NCI-H146 treated with DMSO at 0.1 percent for 48 hours (cell line): ENCODE results near the gene CMSS1.

Source experiments
- DNase-seq: peaks from one replicate; lab custom pipeline; 2025; ENCODE audit not compliant: unreplicated experiment; lab: John Stamatoyannopoulos, UW

CMSS1 gene

GRCh38 chr3:99851955-99852354 lies 34.3 kb downstream of the CMSS1 start:
- DNase-seq = no peak

GRCh38 chr3:99852851-99853250 lies 35.2 kb downstream of the CMSS1 start:
- no peak for DNase-seq

- DNase-seq = peak; percentile 87
These were observed 37.2 kb downstream of the CMSS1 start for GRCh38 chr3:99854756-99855298.

- no peak for DNase-seq
These were observed 38.2 kb downstream of the CMSS1 start for GRCh38 chr3:99855900-99856299.

- no peak for DNase-seq
These were observed 39.0 kb downstream of the CMSS1 start for GRCh38 chr3:99856437-99857220.

GRCh38 chr3:99857278-99857677 lies 39.6 kb downstream of the CMSS1 start:
- DNase-seq = no peak

GRCh38 chr3:99858469-99858868 lies 40.8 kb downstream of the CMSS1 start:
- no peak for DNase-seq

GRCh38 chr3:99859825-99860224 lies 42.2 kb downstream of the CMSS1 start:
- no peak for DNase-seq

- no peak for DNase-seq
These were observed 43.6 kb downstream of the CMSS1 start for GRCh38 chr3:99861216-99861615.

- no peak for DNase-seq
These were observed 44.5 kb downstream of the CMSS1 start for GRCh38 chr3:99862208-99862607.

GRCh38 chr3:99863002-99863401 lies 45.3 kb downstream of the CMSS1 start:
- no peak for DNase-seq

- DNase-seq = no peak
These were observed 45.9 kb downstream of the CMSS1 start for GRCh38 chr3:99863588-99863987.

- no peak for DNase-seq
These were observed 46.6 kb downstream of the CMSS1 start for GRCh38 chr3:99864289-99864688.

GRCh38 chr3:99865321-99865720 lies 47.7 kb downstream of the CMSS1 start:
- no peak for DNase-seq

- peak; percentile 9 for DNase-seq
These were observed 48.6 kb downstream of the CMSS1 start for GRCh38 chr3:99866261-99866761.

- no peak for DNase-seq
These were observed 50.1 kb downstream of the CMSS1 start for GRCh38 chr3:99867594-99868310.

- no peak for DNase-seq
These were observed 50.6 kb downstream of the CMSS1 start for GRCh38 chr3:99868311-99868646.

GRCh38 chr3:99869621-99870020 lies 52.0 kb downstream of the CMSS1 start:
- DNase-seq = no peak

GRCh38 chr3:99870712-99871111 lies 53.0 kb downstream of the CMSS1 start:
- DNase-seq = no peak

GRCh38 chr3:99871231-99872045 lies 53.8 kb downstream of the CMSS1 start:
- DNase-seq = no peak

- no peak for DNase-seq
These were observed 55.2 kb downstream of the CMSS1 start for GRCh38 chr3:99872923-99873254.
